NB4 (cell line): ENCODE results near the gene GRIK4.

Experiments used
- MYC ChIP-seq: IDR thresholded peaks from 2 replicates; pipeline ENCODE4 v1.6.1; 2011; ENCODE audit warnings: low read depth, low read length
- TF ChIP-seq, protein P1 (sequence below): IDR thresholded peaks from one replicate; pipeline ENCODE4 v1.5.1; 2012; ENCODE audit warnings: low read depth, low read length

DNA sequence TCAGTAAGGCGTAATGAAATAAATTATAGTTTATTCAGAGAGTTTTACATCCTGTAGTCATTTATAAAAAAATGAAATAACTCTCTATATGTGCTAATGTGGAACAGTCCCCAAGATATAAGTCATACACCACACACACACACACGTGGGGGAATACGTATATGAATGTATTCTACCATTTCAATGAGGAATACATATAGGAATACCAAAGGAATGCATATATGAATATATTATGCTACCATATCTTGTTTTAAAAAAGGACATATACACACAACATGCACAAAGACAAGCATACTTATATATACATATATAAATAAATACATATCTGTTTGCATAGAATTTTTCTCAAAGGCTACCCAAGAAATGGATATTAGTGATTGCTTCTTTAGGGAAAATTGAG lies 39.6 kb upstream of the GRIK4 start:
- no peak for TF ChIP-seq MYC
- TF ChIP-seq, protein P1, sequence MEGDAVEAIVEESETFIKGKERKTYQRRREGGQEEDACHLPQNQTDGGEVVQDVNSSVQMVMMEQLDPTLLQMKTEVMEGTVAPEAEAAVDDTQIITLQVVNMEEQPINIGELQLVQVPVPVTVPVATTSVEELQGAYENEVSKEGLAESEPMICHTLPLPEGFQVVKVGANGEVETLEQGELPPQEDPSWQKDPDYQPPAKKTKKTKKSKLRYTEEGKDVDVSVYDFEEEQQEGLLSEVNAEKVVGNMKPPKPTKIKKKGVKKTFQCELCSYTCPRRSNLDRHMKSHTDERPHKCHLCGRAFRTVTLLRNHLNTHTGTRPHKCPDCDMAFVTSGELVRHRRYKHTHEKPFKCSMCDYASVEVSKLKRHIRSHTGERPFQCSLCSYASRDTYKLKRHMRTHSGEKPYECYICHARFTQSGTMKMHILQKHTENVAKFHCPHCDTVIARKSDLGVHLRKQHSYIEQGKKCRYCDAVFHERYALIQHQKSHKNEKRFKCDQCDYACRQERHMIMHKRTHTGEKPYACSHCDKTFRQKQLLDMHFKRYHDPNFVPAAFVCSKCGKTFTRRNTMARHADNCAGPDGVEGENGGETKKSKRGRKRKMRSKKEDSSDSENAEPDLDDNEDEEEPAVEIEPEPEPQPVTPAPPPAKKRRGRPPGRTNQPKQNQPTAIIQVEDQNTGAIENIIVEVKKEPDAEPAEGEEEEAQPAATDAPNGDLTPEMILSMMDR, result no peak
